ENCODE results near the gene LTA4H. TPM values are rescaled to one million over a fixed set of nuclear protein-coding genes. Genes with fewer than 3 reads are reported as not detected.
"Not testable (repeated sequence)": the region's sequence is repeated elsewhere in the genome, so short reads cannot be mapped to it uniquely, and the experiment has no call there.

The LTA4H gene
- total RNA-seq, 1 donor from 2014 or later: 87.8 TPM

- no peak for DNase-seq (ENCODE audit: low read depth, low spot score)
These were observed 45.3 kb downstream of the LTA4H start for GRCh38 chr12:95990136-95990535.

- DNase-seq (ENCODE audit: low read depth, low spot score): no peak
These were observed 45.8 kb downstream of the LTA4H start for GRCh38 chr12:95989504-95990123.

GRCh38 chr12:95988506-95989275, 46.7 kb downstream of the LTA4H start:
- DNase-seq (ENCODE audit: low read depth, low spot score): no peak

GRCh38 chr12:95986635-95987570, 48.5 kb downstream of the LTA4H start:
- no peak for DNase-seq (ENCODE audit: low read depth, low spot score)

- DNase-seq (ENCODE audit: low read depth, low spot score): no peak
These were observed 50.7 kb downstream of the LTA4H start for GRCh38 chr12:95984682-95985081.

GRCh38 chr12:95982602-95983001, 52.8 kb downstream of the LTA4H start:
- DNase-seq (ENCODE audit: low read depth, low spot score): no peak

GRCh38 chr12:95980437-95980836, 55.0 kb downstream of the LTA4H start:
- DNase-seq (ENCODE audit: low read depth, low spot score): no peak

GRCh38 chr12:95978774-95979173, 56.6 kb downstream of the LTA4H start:
- no peak for DNase-seq (ENCODE audit: low read depth, low spot score)

GRCh38 chr12:95978351-95978750, 57.0 kb downstream of the LTA4H start:
- no peak for DNase-seq (ENCODE audit: low read depth, low spot score)

GRCh38 chr12:95977764-95978305, 57.6 kb downstream of the LTA4H start:
- DNase-seq (ENCODE audit: low read depth, low spot score): no peak

- DNase-seq (ENCODE audit: low read depth, low spot score): no peak
These were observed 59.0 kb downstream of the LTA4H start for GRCh38 chr12:95976416-95976832.

- DNase-seq (ENCODE audit: low read depth, low spot score): no peak
These were observed 59.9 kb downstream of the LTA4H start for GRCh38 chr12:95975491-95975890.

GRCh38 chr12:95974358-95974757, 61.0 kb downstream of the LTA4H start:
- no peak for DNase-seq (ENCODE audit: low read depth, low spot score)

- no peak for DNase-seq (ENCODE audit: low read depth, low spot score)
These were observed 62.4 kb downstream of the LTA4H start for GRCh38 chr12:95972832-95973456.

GRCh38 chr12:95970905-95971304, 64.5 kb downstream of the LTA4H start:
- no peak for DNase-seq (ENCODE audit: low read depth, low spot score)

GRCh38 chr12:95969116-95969515, 66.3 kb downstream of the LTA4H start:
- DNase-seq (ENCODE audit: low read depth, low spot score): not testable (repeated sequence)

- DNase-seq (ENCODE audit: low read depth, low spot score): no peak
These were observed 68.1 kb downstream of the LTA4H start for GRCh38 chr12:95967301-95967700.

- DNase-seq (ENCODE audit: low read depth, low spot score): no peak
These were observed 69.0 kb downstream of the LTA4H start for GRCh38 chr12:95966287-95966870.

GRCh38 chr12:95963096-95963495, 72.3 kb downstream of the LTA4H start:
- no peak for DNase-seq (ENCODE audit: low read depth, low spot score)

- DNase-seq (ENCODE audit: low read depth, low spot score): no peak
These were observed 73.2 kb downstream of the LTA4H start for GRCh38 chr12:95962222-95962621.

- DNase-seq (ENCODE audit: low read depth, low spot score): no peak
These were observed 75.1 kb downstream of the LTA4H start for GRCh38 chr12:95960241-95960640.

Measured in pulmonary artery endothelial cell (primary cell).